ENCODE results near the gene ZNF688. TPM values are rescaled to one million over a fixed set of nuclear protein-coding genes. Genes with fewer than 3 reads are reported as not detected.

The ZNF688 gene
- total and polyA plus RNA-seq, 9 of the 15 experiments (the other 6 are each of a cell fraction or from before 2014, with no cell fraction given): 0.48 to 12.9 (median 4.5) TPM

DNA sequence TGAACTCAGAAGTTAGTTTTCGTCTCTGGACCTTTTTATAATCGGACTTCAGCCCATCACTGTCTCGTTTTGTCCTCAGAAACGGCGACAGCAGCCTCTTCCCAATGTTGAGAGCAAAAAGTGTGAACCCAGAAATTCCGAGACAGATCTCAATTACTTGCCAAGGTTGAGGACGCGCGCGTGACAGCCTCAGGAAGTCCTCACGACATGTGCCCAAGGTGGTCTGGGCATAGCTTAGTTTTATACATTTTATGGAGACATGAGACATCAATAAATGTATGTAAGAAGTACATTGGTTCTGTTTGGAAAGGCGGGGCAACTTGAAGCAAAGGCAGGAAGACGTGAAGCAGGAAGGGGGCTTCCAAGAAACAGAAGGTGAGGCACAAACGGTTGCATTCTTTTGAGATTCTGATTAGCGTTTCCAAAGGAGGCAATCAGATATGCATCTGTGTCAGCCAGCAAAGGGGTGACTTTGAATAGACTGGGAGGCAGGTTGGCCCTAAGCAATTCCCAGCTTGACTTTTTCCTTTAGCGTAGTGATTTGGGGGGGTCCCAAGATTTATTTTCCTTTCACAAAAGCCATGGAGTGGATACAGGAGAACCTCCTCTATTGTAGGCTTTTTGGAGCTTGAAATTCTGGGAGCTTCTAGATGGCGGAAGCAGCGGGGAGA lies 36.3 kb downstream of the ZNF688 start (continued):
- TF ChIP-seq, protein P1, sequence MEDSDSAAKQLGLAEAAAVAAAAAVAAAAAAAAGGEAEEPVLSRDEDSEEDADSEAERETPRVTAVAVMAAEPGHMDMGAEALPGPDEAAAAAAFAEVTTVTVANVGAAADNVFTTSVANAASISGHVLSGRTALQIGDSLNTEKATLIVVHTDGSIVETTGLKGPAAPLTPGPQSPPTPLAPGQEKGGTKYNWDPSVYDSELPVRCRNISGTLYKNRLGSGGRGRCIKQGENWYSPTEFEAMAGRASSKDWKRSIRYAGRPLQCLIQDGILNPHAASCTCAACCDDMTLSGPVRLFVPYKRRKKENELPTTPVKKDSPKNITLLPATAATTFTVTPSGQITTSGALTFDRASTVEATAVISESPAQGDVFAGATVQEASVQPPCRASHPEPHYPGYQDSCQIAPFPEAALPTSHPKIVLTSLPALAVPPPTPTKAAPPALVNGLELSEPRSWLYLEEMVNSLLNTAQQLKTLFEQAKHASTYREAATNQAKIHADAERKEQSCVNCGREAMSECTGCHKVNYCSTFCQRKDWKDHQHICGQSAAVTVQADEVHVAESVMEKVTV (CRISPR knock-in tag; IDR thresholded peaks at IDR 0.05): no peak; the same call in 1 of the 2 replicates
- TF ChIP-seq CBFA2T3 (IDR thresholded peaks at IDR 0.05) (no peak), KDM2B (CRISPR knock-in tag; IDR thresholded peaks at IDR 0.05) (no peak), TAL1 (IDR thresholded peaks at IDR 0.05) (no peak), KLF16 (IDR thresholded peaks at IDR 0.05) (peak; percentile 4; the same call in 1 of the 2 replicates), ZNF41 (CRISPR knock-in tag; conservative IDR thresholded peaks at IDR 0.05) (no peak), HNRNPLL (IDR thresholded peaks at IDR 0.05; ENCODE audit: low read depth, low read length, poor library complexity, severe bottlenecking) (no peak), NR1H2 (CRISPR knock-in tag; IDR thresholded peaks at IDR 0.05) (peak; percentile 57), ILK (tag; IDR thresholded peaks at IDR 0.05; ENCODE audit: borderline replicate concordance, low read depth) (no peak), RHOXF2B (CRISPR knock-in tag; conservative IDR thresholded peaks at IDR 0.05) (no peak), SMARCA5 (IDR thresholded peaks at IDR 0.05) (no peak), SMARCB1 (IDR thresholded peaks at IDR 0.05; ENCODE audit: insufficient read length, low read depth) (no peak)
- TF ChIP-seq, protein P2, sequence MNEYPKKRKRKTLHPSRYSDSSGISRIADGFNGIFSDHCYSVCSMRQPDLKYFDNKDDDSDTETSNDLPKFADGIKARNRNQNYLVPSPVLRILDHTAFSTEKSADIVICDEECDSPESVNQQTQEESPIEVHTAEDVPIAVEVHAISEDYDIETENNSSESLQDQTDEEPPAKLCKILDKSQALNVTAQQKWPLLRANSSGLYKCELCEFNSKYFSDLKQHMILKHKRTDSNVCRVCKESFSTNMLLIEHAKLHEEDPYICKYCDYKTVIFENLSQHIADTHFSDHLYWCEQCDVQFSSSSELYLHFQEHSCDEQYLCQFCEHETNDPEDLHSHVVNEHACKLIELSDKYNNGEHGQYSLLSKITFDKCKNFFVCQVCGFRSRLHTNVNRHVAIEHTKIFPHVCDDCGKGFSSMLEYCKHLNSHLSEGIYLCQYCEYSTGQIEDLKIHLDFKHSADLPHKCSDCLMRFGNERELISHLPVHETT (CRISPR knock-in tag; conservative IDR thresholded peaks at IDR 0.05 in 1 of 2, IDR thresholded peaks at IDR 0.05 in 1 of 2): peak in 1 of 2 experiments; percentile 65; a peak in 1 of 4 replicates
- TF ChIP-seq, protein P3, sequence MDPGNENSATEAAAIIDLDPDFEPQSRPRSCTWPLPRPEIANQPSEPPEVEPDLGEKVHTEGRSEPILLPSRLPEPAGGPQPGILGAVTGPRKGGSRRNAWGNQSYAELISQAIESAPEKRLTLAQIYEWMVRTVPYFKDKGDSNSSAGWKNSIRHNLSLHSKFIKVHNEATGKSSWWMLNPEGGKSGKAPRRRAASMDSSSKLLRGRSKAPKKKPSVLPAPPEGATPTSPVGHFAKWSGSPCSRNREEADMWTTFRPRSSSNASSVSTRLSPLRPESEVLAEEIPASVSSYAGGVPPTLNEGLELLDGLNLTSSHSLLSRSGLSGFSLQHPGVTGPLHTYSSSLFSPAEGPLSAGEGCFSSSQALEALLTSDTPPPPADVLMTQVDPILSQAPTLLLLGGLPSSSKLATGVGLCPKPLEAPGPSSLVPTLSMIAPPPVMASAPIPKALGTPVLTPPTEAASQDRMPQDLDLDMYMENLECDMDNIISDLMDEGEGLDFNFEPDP (CRISPR knock-in tag; IDR thresholded peaks at IDR 0.05): no peak
- TF ChIP-seq, protein P4, sequence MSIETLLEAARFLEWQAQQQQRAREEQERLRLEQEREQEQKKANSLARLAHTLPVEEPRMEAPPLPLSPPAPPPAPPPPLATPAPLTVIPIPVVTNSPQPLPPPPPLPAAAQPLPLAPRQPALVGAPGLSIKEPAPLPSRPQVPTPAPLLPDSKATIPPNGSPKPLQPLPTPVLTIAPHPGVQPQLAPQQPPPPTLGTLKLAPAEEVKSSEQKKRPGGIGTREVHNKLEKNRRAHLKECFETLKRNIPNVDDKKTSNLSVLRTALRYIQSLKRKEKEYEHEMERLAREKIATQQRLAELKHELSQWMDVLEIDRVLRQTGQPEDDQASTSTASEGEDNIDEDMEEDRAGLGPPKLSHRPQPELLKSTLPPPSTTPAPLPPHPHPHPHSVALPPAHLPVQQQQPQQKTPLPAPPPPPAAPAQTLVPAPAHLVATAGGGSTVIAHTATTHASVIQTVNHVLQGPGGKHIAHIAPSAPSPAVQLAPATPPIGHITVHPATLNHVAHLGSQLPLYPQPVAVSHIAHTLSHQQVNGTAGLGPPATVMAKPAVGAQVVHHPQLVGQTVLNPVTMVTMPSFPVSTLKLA (conservative IDR thresholded peaks at IDR 0.05): peak; percentile 21 to 26; a peak in 2 of 4 replicates
- TF ChIP-seq, protein P5, sequence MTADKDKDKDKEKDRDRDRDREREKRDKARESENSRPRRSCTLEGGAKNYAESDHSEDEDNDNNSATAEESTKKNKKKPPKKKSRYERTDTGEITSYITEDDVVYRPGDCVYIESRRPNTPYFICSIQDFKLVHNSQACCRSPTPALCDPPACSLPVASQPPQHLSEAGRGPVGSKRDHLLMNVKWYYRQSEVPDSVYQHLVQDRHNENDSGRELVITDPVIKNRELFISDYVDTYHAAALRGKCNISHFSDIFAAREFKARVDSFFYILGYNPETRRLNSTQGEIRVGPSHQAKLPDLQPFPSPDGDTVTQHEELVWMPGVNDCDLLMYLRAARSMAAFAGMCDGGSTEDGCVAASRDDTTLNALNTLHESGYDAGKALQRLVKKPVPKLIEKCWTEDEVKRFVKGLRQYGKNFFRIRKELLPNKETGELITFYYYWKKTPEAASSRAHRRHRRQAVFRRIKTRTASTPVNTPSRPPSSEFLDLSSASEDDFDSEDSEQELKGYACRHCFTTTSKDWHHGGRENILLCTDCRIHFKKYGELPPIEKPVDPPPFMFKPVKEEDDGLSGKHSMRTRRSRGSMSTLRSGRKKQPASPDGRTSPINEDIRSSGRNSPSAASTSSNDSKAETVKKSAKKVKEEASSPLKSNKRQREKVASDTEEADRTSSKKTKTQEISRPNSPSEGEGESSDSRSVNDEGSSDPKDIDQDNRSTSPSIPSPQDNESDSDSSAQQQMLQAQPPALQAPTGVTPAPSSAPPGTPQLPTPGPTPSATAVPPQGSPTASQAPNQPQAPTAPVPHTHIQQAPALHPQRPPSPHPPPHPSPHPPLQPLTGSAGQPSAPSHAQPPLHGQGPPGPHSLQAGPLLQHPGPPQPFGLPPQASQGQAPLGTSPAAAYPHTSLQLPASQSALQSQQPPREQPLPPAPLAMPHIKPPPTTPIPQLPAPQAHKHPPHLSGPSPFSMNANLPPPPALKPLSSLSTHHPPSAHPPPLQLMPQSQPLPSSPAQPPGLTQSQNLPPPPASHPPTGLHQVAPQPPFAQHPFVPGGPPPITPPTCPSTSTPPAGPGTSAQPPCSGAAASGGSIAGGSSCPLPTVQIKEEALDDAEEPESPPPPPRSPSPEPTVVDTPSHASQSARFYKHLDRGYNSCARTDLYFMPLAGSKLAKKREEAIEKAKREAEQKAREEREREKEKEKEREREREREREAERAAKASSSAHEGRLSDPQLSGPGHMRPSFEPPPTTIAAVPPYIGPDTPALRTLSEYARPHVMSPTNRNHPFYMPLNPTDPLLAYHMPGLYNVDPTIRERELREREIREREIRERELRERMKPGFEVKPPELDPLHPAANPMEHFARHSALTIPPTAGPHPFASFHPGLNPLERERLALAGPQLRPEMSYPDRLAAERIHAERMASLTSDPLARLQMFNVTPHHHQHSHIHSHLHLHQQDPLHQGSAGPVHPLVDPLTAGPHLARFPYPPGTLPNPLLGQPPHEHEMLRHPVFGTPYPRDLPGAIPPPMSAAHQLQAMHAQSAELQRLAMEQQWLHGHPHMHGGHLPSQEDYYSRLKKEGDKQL (CRISPR knock-in tag; IDR thresholded peaks at IDR 0.05; ENCODE audit: borderline replicate concordance): no peak
